ENCODE measurements around the gene KLHL2.

GRCh38 chr4:165331359-165331758 lies 124.0 kb downstream of the KLHL2 start:
- no peak for TF ChIP-seq TSHZ2 (CRISPR knock-in tag; IDR thresholded peaks at IDR 0.05)
- no peak for TF ChIP-seq TOX (CRISPR knock-in tag; IDR thresholded peaks at IDR 0.05; ENCODE audit: borderline replicate concordance)
